DOHH2 (cell line): ENCODE data around the gene KIDINS220.

Experiments
- H3F3A ChIP-seq: fragments of 200-600 bp; sonication (generic), shearing (Covaris generic); 2 replicates; pipeline ENCODE4 v1.6.0; 2016; ENCODE audit warnings: antibody characterized with exemption, mild to moderate bottlenecking; ENCODE audit not compliant: control insufficient read depth, insufficient read depth
- H3K27ac ChIP-seq: fragments of 200-600 bp; sonication (generic); 2 replicates; pipeline ENCODE4 v1.5.1; 2014; ENCODE audit warnings: low read depth, mild to moderate bottlenecking, low read length, moderate library complexity
- H3K27me3 ChIP-seq: fragments of 200-600 bp; sonication (generic); 2 replicates; pipeline ENCODE4 v1.6.1; 2014; ENCODE audit warnings: mild to moderate bottlenecking, low read length, mixed read lengths; ENCODE audit not compliant: control insufficient read depth
- H3K36me3 ChIP-seq: fragments of 200-600 bp; sonication (generic); 2 replicates; pipeline ENCODE4 v1.6.1; 2014; ENCODE audit warnings: mild to moderate bottlenecking, low read length, moderate library complexity, mixed read lengths; ENCODE audit not compliant: control insufficient read depth
- H3K4me1 ChIP-seq: fragments of 200-600 bp; sonication (generic); 2 replicates; pipeline ENCODE4 v1.6.1; 2014; ENCODE audit warnings: mild to moderate bottlenecking, low read length, mixed read lengths; ENCODE audit not compliant: control insufficient read depth
- H3K4me2 ChIP-seq: fragments of 200-600 bp; sonication (generic); 2 replicates; pipeline ENCODE4 v1.6.0; 2014; ENCODE audit warnings: mild to moderate bottlenecking, low read length, moderate library complexity
- H3K4me3 ChIP-seq: fragments of 200-600 bp; sonication (generic); 2 replicates; pipeline ENCODE4 v1.5.1; 2014; ENCODE audit warnings: mild to moderate bottlenecking, low read length, mixed read lengths
- H3K79me2 ChIP-seq: fragments of 200-600 bp; sonication (generic); 2 replicates; pipeline ENCODE4 v1.6.1; 2014; ENCODE audit warnings: mild to moderate bottlenecking, low read length, mixed read lengths; ENCODE audit not compliant: control insufficient read depth
- H3K9me2 ChIP-seq: fragments of 200-600 bp; sonication (generic); replicated peaks from 2 replicates; pipeline ENCODE4 v1.6.1; 2014; ENCODE audit warnings: mild to moderate bottlenecking, low read length, mixed read lengths; ENCODE audit not compliant: control insufficient read depth
- H3K9me3 ChIP-seq: fragments of 200-600 bp; sonication (generic); 2 replicates; pipeline ENCODE4 v1.6.1; 2014; ENCODE audit warnings: antibody characterized with exemption, low read length, mixed read lengths; ENCODE audit not compliant: control insufficient read depth, insufficient read depth
- H4K20me1 ChIP-seq: fragments of 200-600 bp; sonication (generic); 2 replicates; pipeline ENCODE4 v1.6.0; 2014; ENCODE audit warnings: low read depth, mild to moderate bottlenecking, antibody characterized with exemption, low read length, moderate library complexity; ENCODE audit not compliant: control insufficient read depth, insufficient read depth
- EZH2phosphoT487 ChIP-seq: fragments of 200-600 bp; sonication (generic); IDR thresholded peaks from 2 replicates; pipeline ENCODE4 v1.6.1; 2017; ENCODE audit warnings: borderline replicate concordance, mild to moderate bottlenecking, antibody characterized with exemption, low read length, moderate library complexity, mixed read lengths
- TF ChIP-seq, protein P1 (sequence below): fragments of 200-600 bp; sonication (generic); IDR thresholded peaks from one replicate; pipeline ENCODE4 v1.5.1; 2014; ENCODE audit warnings: antibody characterized with exemption, mild to moderate bottlenecking, low read depth, low read length; ENCODE audit not compliant: poor library complexity, severe bottlenecking

Gene KIDINS220

DNA sequence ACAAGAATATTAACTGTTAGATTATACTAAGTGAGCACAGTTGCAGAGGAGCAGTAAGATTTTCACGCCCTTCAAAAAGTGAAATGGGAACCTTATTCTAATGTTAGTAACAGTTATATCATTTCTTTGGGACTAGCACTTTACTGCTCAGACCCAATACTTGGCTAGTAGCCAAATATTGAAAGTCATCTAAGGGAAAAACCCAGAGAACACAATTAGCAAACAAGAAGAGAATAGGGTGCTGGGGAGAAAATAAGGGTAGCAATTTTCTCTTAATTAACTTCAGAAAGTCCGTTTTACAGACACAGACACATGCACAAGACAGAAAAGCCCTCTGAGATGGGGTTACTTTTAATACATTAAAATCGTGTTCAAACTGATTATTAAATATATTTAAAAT lies 83.8 kb downstream of the KIDINS220 start:
- no peak for TF ChIP-seq EZH2phosphoT487
- TF ChIP-seq, protein P1, sequence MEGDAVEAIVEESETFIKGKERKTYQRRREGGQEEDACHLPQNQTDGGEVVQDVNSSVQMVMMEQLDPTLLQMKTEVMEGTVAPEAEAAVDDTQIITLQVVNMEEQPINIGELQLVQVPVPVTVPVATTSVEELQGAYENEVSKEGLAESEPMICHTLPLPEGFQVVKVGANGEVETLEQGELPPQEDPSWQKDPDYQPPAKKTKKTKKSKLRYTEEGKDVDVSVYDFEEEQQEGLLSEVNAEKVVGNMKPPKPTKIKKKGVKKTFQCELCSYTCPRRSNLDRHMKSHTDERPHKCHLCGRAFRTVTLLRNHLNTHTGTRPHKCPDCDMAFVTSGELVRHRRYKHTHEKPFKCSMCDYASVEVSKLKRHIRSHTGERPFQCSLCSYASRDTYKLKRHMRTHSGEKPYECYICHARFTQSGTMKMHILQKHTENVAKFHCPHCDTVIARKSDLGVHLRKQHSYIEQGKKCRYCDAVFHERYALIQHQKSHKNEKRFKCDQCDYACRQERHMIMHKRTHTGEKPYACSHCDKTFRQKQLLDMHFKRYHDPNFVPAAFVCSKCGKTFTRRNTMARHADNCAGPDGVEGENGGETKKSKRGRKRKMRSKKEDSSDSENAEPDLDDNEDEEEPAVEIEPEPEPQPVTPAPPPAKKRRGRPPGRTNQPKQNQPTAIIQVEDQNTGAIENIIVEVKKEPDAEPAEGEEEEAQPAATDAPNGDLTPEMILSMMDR = no peak

DNA sequence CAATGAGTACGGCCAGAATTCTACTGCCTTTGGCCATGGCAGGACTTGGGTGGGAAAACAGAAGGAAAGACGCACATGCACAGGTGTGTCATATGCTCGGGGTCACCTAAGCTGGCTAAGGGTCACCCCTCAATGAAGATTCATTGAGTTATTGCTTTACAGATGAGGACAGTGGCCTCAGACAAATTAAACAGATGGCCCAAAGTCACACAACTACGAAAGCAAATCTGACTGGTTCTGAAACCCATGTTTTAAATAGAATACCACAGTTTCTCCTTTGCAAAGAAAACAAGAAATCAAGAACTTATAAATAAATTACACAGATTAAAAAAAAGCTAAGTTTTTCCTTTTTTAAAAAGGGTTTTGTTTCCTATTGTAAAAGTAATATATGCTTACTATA lies 85.0 kb downstream of the KIDINS220 start:
- Histone ChIP-seq H3K27ac (no peak overlapping the region), H3K9me3 (peaks cover 4% of the 10 kb centered on the region; the same call in 1 of the 2 replicates), H4K20me1 (no peaks in the 10 kb centered on the region), H3K4me1 (no peaks in the 10 kb centered on the region), H3K36me3 (peaks cover 12% of the 10 kb centered on the region), H3F3A (no peaks in the 10 kb centered on the region), H3K9me2 (no peaks in the 10 kb centered on the region), H3K79me2 (no peaks in the 10 kb centered on the region), H3K27me3 (no peaks in the 10 kb centered on the region), H3K4me2 (no peak overlapping the region), H3K4me3 (no peak overlapping the region)
- TF ChIP-seq EZH2phosphoT487 = no peak
- TF ChIP-seq, protein P1 = no peak

More for the DNA sequence above, 83.8 kb downstream of the KIDINS220 start:
- no peak overlapping the region for H3K4me2 ChIP-seq
- H3K79me2 ChIP-seq = no peaks in the 10 kb centered on the region
- H3K4me3 ChIP-seq = no peak overlapping the region
- no peaks in the 10 kb centered on the region for H3K27me3 ChIP-seq
- H3K9me3 ChIP-seq = peaks cover 4% of the 10 kb centered on the region; the same call in 1 of the 2 replicates
- H3K9me2 ChIP-seq = no peaks in the 10 kb centered on the region
- H3K36me3 ChIP-seq = peaks cover 15% of the 10 kb centered on the region
- no peaks in the 10 kb centered on the region for H3F3A ChIP-seq
- H3K4me1 ChIP-seq = no peaks in the 10 kb centered on the region
- H3K27ac ChIP-seq = no peak overlapping the region
- no peaks in the 10 kb centered on the region for H4K20me1 ChIP-seq

DNA sequence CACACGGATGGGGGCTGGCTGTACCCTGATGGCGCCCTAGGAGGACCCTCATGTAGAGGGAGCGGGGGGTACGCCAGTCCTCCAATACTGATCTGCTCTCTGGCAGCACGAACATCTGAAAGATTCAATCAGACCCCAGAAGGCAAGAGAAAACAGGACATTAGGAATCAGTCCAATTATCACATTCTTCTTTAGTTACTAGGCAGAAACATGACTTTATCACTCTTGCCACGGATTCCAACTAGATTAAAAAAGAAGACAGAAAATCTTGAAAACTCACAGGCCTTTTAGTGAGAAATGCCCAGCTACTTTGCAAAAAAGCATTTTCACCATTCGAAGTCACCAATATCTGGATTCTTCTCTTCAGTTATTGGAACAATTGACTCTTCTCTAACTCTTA lies 87.2 kb downstream of the KIDINS220 start:
- no peak overlapping the region for H3K4me3 ChIP-seq

More for the DNA sequence above, 87.2 kb downstream of the KIDINS220 start:
- Histone ChIP-seq H3K4me1 (no peaks in the 10 kb centered on the region), H4K20me1 (no peaks in the 10 kb centered on the region), H3K27ac (no peak overlapping the region), H3K79me2 (no peaks in the 10 kb centered on the region), H3K36me3 (no peaks in the 10 kb centered on the region), H3K9me2 (no peaks in the 10 kb centered on the region), H3K9me3 (no peaks in the 10 kb centered on the region), H3K27me3 (no peaks in the 10 kb centered on the region), H3F3A (no peaks in the 10 kb centered on the region), H3K4me2 (no peak overlapping the region)
- TF ChIP-seq, protein P1 = no peak
- no peak for TF ChIP-seq EZH2phosphoT487
